Stomach (tissue), 9 donors: ENCODE data around the gene SPRR2E. TPM values are rescaled to one million over a fixed set of nuclear protein-coding genes. Genes with fewer than 3 reads are reported as not detected.

Experiments
- DNase-seq, 2 donors: peaks; one replicate each; pipeline versions ENCODE4 v3.0.0 to v3.0.0-alpha.2; 2013 to 2019
- H3K27ac ChIP-seq, 5 donors: fragments of 200-600 bp in 4 of 5; sonication (generic) in 4 of 5; one replicate each; pipeline ENCODE4 v1.5.1; 2013 to 2019; ENCODE audit warnings: mild to moderate bottlenecking in 1 of 5, moderate library complexity in 1 of 5
- H3K27me3 ChIP-seq, 3 donors: fragments of 200-600 bp; sonication (generic); one replicate each; pipeline ENCODE4 v1.5.1; 2017 to 2019; ENCODE audit warnings: mixed run types in 1 of 3
- H3K36me3 ChIP-seq, 4 donors: fragments of 200-600 bp; sonication (generic); 1 replicate in 3 of 4; 2 replicates in 1 of 4; pipeline ENCODE4 v1.5.1; 2016 to 2019
- H3K4me1 ChIP-seq, 4 donors: fragments of 200-600 bp; sonication (generic); one replicate each; pipeline ENCODE4 v1.5.1; 2016 to 2019
- H3K4me3 ChIP-seq, 4 donors: fragments of 200-600 bp; sonication (generic) in 3 of 4; one replicate each; pipeline ENCODE4 v1.5.1; 2016 to 2019; ENCODE audit warnings: mild to moderate bottlenecking in 1 of 4
- H3K9me3 ChIP-seq, 4 donors: fragments of 200-600 bp; sonication (generic); one replicate each; pipeline ENCODE4 v1.5.1; 2016 to 2019
- CTCF ChIP-seq, 7 experiments: fragments of 450-650 bp in 4 of 7; fragments of 200-600 bp in 3 of 7; sonication (generic) in 3 of 7; IDR thresholded peaks; one replicate each; pipeline ENCODE4 v1.5.1; 2016 to 2019; ENCODE audit warnings: antibody characterized with exemption in 7 of 7, control low read depth in 2 of 7, mild to moderate bottlenecking in 1 of 7
- EP300 ChIP-seq: sonication (generic); formaldehyde crosslinking; IDR thresholded peaks from one replicate; pipeline ENCODE4 v1.6.1; 2017; ENCODE audit warnings: antibody characterized with exemption
- POLR2A ChIP-seq, 4 donors: fragments of 450-650 bp; IDR thresholded peaks; one replicate each; pipeline ENCODE4 v1.6.1; 2016; ENCODE audit warnings: antibody characterized with exemption in 4 of 4, control low read depth in 2 of 4, mild to moderate bottlenecking in 1 of 4, moderate library complexity in 1 of 4
- POLR2AphosphoS5 ChIP-seq, 3 donors: sonication (generic); formaldehyde crosslinking; IDR thresholded peaks; one replicate each; pipeline ENCODE4 v1.6.1; 2016; ENCODE audit warnings: antibody characterized with exemption in 3 of 3
- WGBS, 5 donors: extraction: QIAGEN DNeasy Blood & Tissue Kit in 3 of 5; methylation state at CpG; one replicate each; pipeline versions ENCODE4 v1.1.5 to v1.1.7; 2013 to 2018; 5-methylcytosine and 5-hydroxymethylcytosine counted together
- intact Hi-C: fragments of 100-400 bp; cut with DNase I; formaldehyde crosslinking; loops from one replicate; pipeline ENCODE4 v1.15.1; 2023; ENCODE audit warnings: low total_unique reads
- polyA plus RNA-seq, 3 donors: library from polyadenylated mRNA; stranded (reverse); fragments of 200-250 nt; gene quantifications; one replicate each; pipeline ENCODE4 v1.2.3, GENCODE V29; 2013
- total RNA-seq, 5 donors: library from RNA; depleted of rRNA; stranded (reverse); fragments of >200 nt; gene quantifications; one replicate each; pipeline versions ENCODE4 v1.1.0 to v1.2.3, GENCODE V29; 2014 to 2016
- donor health status: healthy with polysubstance abuse.
- donor health status: Bipolar disorder and iron deficiency.
- donor health status: healthy.

SPRR2E gene
- total and polyA plus RNA-seq, 8 donors, result 27.4 to 54.8 TPM; not detected in 6

GRCh38 chr1:153071511-153071910 is 22.8 kb downstream of the SPRR2E start, which contains the start of gene SPRR2B:
Gene SPRR2B (minus strand): TSS chr1:153071611. CDS start chr1:153070839, 772 bp downstream.
- Histone ChIP-seq H3K36me3 (no peaks in the 10 kb centered on the region), H3K4me1 (no peaks in the 10 kb centered on the region), H3K27me3 (no peaks in the 10 kb centered on the region), H3K27ac (no peak within 1 kb of the TSS), H3K4me3 (no peak within 1 kb of the TSS), H3K9me3 (no peaks in the 10 kb centered on the region)
- WGBS, 5 donors, result 33 to 94% (median 74%) methylated on average over 2 of the region's 2 CpGs
- intact Hi-C loops, result no loop called here
- no peak for DNase-seq
- no peak for TF ChIP-seq EP300
- no peak for TF ChIP-seq CTCF (IDR thresholded peaks at IDR 0.05)
- no peak for TF ChIP-seq POLR2A (IDR thresholded peaks at IDR 0.05)

DNA sequence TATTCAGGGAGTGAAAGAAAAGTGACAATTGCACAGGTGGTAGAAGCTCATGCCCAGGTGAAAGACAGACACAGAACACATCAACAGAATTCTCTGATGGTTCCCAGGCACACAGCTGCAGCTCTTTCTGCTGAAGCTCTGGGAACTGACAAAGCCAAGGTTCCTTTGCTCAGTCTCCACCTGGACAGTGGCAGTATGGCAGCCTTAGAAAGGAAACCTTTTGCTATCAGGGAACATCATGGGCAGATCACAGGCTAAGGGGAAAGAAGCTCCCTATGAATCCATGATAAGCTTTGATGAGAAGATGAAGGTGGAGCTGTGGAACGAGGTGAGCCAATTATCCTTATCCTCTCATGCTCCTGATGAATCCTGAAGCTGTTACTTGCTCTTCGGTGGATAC is 24.1 kb downstream of the SPRR2E start:
- WGBS, 5 donors, result 54 to 70% (median 60%) methylated on average over 2 of the region's 2 CpGs
- intact Hi-C loops, result no loop called here
- H3K27ac ChIP-seq, result no peak overlapping the region
- no peaks in the 10 kb centered on the region for H3K4me1 ChIP-seq
- H3K27me3 ChIP-seq, result no peaks in the 10 kb centered on the region
- H3K4me3 ChIP-seq, result no peak overlapping the region
- no peaks in the 10 kb centered on the region for H3K36me3 ChIP-seq
- no peak for DNase-seq
- H3K9me3 ChIP-seq, result no peaks in the 10 kb centered on the region
- no peak for TF ChIP-seq POLR2A (IDR thresholded peaks at IDR 0.05)
- TF ChIP-seq CTCF (IDR thresholded peaks at IDR 0.05), result no peak
- TF ChIP-seq EP300, result no peak
- TF ChIP-seq POLR2AphosphoS5 (IDR thresholded peaks at IDR 0.05), result no peak

- Histone ChIP-seq H3K36me3 (no peaks in the 10 kb centered on the region), H3K4me1 (no peaks in the 10 kb centered on the region), H3K27me3 (no peaks in the 10 kb centered on the region), H3K4me3 (no peak overlapping the region), H3K27ac (no peak overlapping the region), H3K9me3 (no peaks in the 10 kb centered on the region)
- DNase-seq, result peak in 1 of 2 donors; percentile 7
- no peak for TF ChIP-seq POLR2A (IDR thresholded peaks at IDR 0.05)
- TF ChIP-seq EP300, result no peak
- no peak for TF ChIP-seq CTCF (IDR thresholded peaks at IDR 0.05)
- no peak for TF ChIP-seq POLR2AphosphoS5 (IDR thresholded peaks at IDR 0.05)
- intact Hi-C loops, result no loop called here
- 54 to 63% (median 61%) methylated on average over 6 of the region's 6 CpGs for WGBS, 5 donors
Measured at GRCh38 chr1:153058826-153059784, 35.2 kb downstream of the SPRR2E start.

DNA sequence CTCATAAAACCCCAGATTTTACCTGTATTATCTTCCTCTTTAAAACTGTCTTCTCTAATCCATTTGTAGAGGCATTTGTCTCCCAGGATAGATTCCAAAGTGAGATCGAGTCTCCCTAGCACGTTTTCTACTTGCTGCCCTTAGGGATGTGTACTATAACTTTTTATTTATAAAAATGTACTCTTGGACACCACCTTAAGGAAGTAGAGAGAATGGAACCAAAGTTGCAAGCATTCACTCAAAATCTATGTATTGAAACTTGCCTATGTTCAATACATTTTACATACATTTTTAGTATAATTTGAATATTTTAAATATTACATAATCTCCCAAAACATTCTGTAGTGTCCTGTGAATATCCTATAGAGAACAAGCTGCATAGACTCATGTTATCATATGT is 36.2 kb downstream of the SPRR2E start:
- Histone ChIP-seq H3K9me3 (no peaks in the 10 kb centered on the region), H3K4me1 (no peaks in the 10 kb centered on the region), H3K27ac (no peak overlapping the region), H3K27me3 (no peaks in the 10 kb centered on the region), H3K4me3 (no peak overlapping the region), H3K36me3 (no peaks in the 10 kb centered on the region)
- TF ChIP-seq EP300, result no peak
- TF ChIP-seq POLR2AphosphoS5 (IDR thresholded peaks at IDR 0.05), result no peak
- no peak for TF ChIP-seq POLR2A (IDR thresholded peaks at IDR 0.05)
- no peak for TF ChIP-seq CTCF (IDR thresholded peaks at IDR 0.05)
- DNase-seq, result no peak
- intact Hi-C loops, result no loop called here
- WGBS, 5 donors, result 45 to 57% (median 54%) methylated on average over 2 of the region's 2 CpGs
